Activated CD8-positive, alpha-beta memory T cell treated with anti-CD3 and anti-CD28 coated beads, Interleukin-2, amount 50 U/mL, for 1 hour (primary cell): ENCODE results near the gene PTPRJ.

ENCODE experiments used
- DNase-seq: peaks from one replicate; pipeline ENCODE4 v3.0.0-alpha.2; 2020; ENCODE audit errors: extremely low read depth

The PTPRJ gene

GRCh38 chr11:48037709-48038468 is 57.5 kb downstream of the PTPRJ start:
- DNase-seq, result no peak

GRCh38 chr11:48040830-48041444 is 60.6 kb downstream of the PTPRJ start:
- DNase-seq, result no peak

- DNase-seq, result no peak
Measured at GRCh38 chr11:48041877-48042695, 61.7 kb downstream of the PTPRJ start.

- no peak for DNase-seq
Measured at GRCh38 chr11:48043111-48043990, 63.0 kb downstream of the PTPRJ start.

GRCh38 chr11:48043991-48044512 is 63.7 kb downstream of the PTPRJ start:
- no peak for DNase-seq

- no peak for DNase-seq
Measured at GRCh38 chr11:48044577-48044976, 64.2 kb downstream of the PTPRJ start.

GRCh38 chr11:48045536-48045935 is 65.2 kb downstream of the PTPRJ start:
- DNase-seq, result no peak

- DNase-seq, result no peak
Measured at GRCh38 chr11:48047616-48048015, 67.3 kb downstream of the PTPRJ start.

- no peak for DNase-seq
Measured at GRCh38 chr11:48049036-48049435, 68.7 kb downstream of the PTPRJ start.

GRCh38 chr11:48050304-48050703 is 69.9 kb downstream of the PTPRJ start:
- no peak for DNase-seq

- DNase-seq, result no peak
Measured at GRCh38 chr11:48051217-48051830, 71.0 kb downstream of the PTPRJ start.

GRCh38 chr11:48052183-48053044 is 72.1 kb downstream of the PTPRJ start:
- DNase-seq, result no peak

- DNase-seq, result no peak
Measured at GRCh38 chr11:48054994-48055291, 74.6 kb downstream of the PTPRJ start.

- no peak for DNase-seq
Measured at GRCh38 chr11:48055292-48056132, 75.2 kb downstream of the PTPRJ start.

- DNase-seq, result no peak
Measured at GRCh38 chr11:48056325-48057183, 76.2 kb downstream of the PTPRJ start.

GRCh38 chr11:48058064-48058463 is 77.7 kb downstream of the PTPRJ start:
- no peak for DNase-seq

GRCh38 chr11:48058788-48059187 is 78.4 kb downstream of the PTPRJ start:
- no peak for DNase-seq

GRCh38 chr11:48062649-48063048 is 82.3 kb downstream of the PTPRJ start:
- no peak for DNase-seq
